NCI-H187 treated with DMSO at 0.1 percent for 48 hours (cell line): ENCODE results near the gene UCHL1.
"Not testable (repeated sequence)": the region's sequence is repeated elsewhere in the genome, so short reads cannot be mapped to it uniquely, and the experiment has no call there.

ENCODE experiments used
- DNase-seq: peaks from one replicate; lab custom pipeline; 2025; lab: John Stamatoyannopoulos, UW

The UCHL1 gene

DNA sequence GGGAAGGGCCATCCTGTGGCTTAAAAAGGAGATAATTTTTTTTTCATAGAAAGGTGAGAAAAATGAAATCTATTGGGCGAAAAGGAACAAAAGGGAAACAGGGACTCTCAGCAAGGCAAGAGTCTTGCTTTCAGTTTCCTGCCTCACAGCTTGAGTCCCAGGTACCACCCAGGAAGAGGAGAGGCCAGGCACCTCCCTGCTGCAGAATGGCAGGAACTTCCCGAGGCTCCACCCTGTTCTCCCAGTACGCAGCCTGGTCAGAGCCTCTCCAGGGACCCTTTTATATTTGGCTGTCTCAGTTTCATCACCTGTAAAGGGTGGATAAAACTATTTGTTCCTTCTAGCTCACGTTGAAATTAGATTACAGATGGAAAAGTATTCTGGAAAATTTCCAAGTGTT lies 33.8 kb downstream of the UCHL1 start:
- no peak for DNase-seq

DNA sequence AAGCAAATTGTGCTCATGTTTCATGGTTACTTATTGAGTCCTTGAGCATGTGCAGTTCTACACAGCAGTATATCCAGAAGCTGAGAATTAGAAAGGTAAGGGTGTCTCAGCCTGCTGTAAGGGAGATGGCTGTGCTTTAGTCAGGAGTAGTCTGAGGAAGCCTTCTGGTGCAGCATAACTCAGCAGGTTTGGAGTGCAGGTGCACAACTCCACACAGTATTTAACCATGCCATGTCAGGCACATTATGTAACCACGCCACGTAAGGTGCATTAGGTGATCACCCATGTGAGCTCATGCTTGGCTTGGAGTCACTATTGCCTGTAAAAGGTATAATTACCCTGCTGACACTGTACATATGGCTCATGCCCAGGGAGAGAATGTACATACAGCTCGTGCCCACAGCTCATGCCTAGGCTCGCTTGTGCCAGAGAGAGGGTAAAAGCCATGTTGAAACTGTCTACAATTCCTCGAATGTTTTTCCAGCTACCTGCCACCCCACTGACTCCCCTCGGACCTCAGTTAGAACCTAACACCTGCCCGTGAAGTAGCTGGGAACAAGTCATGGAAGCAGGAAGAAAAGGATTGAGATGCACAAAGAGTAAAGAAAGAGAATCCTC lies 37.8 kb downstream of the UCHL1 start:
- DNase-seq: no peak

DNA sequence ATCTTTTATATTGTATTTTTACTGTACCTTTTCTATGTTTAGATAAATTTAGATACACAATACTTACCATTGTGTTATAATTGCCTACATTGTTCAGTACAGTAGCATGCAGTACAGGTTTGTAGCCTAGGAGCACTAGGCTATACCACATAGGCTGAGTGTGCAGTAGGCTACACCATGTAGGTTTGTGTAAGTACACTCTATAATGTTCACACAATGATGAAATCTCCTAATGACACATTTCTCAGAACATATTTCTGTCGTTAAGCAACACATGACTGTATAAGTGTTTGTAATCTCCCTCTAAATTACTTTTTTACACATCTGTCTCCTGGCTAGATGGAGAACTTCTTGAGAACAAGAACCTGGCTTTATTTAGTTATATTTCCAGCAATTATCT lies 40.3 kb downstream of the UCHL1 start:
- DNase-seq: no peak

DNA sequence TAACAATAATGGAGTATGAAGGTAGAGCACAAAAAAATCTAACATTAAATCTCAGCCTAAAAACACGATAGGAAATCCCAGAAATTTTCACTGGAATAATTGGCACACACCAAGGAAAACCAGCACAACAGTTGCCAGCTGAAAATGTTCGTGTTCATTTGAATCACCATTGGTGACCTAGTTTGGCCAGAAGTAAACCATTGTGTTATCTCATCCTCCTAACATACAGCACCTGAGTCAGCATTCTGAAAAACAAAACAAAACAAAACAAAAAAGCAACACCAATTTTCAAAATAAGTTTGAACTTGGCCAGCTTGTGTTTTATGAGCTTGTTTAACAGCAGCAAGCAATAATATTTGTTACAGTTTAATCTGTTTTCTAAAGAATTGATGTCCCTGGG lies 41.1 kb downstream of the UCHL1 start:
- DNase-seq: no peak

DNA sequence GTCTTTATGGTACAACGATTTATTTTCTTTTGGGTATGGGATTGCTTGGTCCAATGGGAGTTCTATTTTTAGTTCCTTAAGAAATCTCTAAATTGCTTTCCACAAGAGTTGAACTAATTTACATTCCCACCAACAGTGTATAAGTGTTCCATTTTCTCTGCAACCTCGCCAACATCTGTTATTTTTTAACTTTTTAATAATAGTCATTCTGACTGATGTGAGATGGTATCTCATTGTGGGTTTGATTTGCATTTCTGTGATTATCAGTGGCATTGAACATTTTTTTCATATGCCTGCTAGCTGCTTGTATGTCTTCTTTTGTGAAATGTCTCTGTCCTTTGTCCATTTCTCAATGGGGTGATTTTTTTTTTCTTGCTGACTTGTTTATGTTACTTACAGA lies 42.8 kb downstream of the UCHL1 start:
- no peak for DNase-seq

DNA sequence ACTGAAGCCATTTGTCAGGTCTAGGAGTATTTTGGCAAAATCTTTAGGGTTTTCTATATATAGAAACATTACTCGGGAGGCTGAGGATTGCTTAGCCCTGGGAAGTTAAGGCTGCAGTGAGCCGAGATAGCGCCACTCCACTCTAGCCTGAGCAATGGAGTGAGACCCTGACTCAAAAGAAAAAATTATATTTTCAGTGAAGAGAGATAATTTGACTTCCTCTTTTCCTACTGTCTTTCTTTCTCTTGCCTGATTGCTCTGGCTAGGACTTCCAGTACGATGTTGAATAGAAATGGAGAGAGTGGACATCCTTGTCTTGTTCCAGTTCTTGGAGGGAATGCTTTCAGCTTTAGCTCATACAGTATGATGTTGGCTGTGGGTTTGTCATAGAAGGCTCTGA lies 44.4 kb downstream of the UCHL1 start:
- DNase-seq: no peak

DNA sequence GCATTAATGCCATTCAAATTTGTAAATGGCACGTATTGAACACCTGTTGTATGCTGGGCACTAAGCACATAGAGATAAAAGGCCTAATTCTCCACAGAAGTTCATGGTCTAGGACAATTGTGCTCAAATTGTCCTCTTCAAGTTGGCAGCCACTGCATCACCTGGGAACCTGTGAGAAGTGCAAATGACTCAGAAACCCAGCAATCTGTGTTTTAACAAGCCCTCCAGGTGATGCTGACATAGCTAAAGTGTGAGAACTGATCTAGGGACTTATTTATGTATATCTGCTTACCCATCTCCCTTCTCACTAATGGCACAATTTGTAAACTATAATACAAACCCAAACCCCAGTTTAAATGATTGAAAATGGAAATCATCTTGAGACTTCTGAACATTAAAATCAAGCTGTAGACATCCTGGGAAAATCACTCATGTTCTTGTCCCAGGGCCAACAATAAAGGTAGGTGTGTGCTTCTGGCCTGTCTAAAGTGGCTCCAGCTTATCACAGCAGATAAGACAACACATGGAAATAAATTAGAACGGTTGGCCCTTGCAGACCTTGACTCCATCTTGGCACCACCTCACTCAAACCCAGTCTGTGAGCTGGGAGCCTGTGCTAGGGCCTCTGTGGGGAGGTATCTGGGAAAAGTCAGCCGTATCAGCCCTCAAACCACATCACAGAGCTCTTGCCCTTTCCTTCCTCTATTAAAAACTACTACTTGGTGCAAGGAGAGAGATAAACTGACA lies 46.8 kb downstream of the UCHL1 start:
- no peak for DNase-seq

DNA sequence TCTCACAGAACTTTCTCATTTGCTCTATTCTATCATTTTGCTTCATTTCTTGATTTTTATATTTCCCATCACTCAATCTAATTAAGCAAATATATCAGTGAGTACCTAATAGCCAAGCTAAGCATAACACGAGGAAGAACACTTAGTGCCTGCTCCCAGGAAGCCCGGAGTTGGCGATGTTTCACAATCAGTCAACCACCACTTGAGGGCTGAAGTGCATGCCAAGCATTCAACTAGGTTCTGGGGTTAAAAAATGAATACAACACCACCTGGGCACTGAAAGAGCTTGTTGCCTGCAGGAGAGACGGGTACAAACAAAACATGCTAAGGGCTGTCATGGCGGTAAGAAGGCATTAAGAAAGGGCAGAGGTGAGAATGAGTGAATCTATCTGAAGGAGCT lies 47.5 kb downstream of the UCHL1 start:
- DNase-seq: peak; percentile 10

DNA sequence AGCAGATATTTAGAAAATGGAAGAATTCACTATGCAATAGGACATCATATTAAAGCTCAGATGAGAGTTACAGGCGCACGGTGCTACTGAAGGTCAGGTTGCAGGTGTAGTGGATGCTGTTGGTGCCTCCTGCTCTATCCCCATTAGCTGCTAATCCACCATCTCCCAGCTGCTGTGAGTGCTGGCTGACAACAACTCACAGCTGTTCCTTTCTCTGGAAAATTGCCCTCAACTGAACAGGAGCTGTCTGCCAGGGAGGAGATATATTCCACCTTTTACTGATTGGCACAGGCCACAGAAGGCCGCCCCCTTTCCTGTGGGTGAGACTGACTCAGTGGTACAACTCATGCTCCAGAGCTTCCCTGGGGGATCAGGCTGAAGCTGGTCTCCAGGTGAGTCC lies 48.7 kb downstream of the UCHL1 start:
- DNase-seq: no peak

DNA sequence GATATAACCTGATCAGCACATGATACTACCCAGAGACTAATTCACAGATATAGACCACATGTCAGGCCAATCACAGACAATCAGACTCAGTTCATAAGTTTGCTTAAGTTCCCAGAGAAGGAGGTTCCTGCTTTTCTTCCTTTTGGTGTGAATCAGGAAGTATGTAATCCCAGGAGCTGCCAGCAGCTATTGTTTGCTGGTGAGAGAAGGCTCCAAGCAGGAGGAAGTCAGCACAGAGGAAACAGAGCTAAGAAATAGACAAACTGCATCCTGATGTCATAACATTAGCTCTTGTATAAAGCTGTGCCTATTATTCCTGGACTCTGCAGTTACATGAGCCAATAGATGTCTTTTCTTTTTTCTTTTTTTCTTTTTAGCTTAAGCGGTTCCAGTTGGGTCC lies 50.9 kb downstream of the UCHL1 start:
- no peak for DNase-seq

DNA sequence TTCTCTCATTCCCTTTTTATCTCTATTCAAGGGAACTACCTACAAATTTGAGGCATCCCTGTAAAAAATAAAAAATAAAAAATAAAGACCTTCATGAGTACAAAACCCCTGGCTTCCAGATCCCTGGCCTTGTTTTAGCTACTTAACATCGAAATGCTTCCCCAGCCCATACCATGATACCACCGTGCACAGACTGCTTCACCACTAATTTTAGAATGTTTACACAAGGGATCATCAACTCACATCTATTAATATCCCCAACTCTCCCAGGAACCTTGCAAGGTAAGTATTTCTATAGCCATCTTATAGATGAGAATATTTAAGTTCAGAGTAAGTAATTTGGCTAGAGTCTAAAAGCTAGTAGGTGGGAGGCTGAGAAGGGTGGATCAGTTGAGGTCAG lies 51.7 kb downstream of the UCHL1 start:
- DNase-seq: no peak

DNA sequence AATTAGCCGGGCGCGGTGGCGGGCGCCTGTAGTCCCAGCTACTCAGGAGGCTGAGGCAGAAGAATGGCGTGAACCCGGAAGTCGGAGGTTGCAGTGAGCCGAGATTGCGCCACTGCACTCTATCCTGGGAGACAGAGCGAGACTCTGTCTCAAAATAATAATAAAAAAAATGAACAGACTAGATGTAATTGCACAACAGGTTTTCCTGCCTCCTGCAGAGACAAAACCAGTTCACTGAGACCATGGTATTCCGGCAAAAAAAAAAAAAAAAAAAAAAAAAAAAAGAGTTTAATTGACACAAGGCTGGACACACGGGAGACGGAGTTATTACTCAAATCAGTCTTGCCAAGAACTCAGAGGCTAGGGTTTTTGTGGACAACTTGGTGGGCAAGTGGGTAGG lies 58.7 kb downstream of the UCHL1 start:
- not testable (repeated sequence) for DNase-seq

DNA sequence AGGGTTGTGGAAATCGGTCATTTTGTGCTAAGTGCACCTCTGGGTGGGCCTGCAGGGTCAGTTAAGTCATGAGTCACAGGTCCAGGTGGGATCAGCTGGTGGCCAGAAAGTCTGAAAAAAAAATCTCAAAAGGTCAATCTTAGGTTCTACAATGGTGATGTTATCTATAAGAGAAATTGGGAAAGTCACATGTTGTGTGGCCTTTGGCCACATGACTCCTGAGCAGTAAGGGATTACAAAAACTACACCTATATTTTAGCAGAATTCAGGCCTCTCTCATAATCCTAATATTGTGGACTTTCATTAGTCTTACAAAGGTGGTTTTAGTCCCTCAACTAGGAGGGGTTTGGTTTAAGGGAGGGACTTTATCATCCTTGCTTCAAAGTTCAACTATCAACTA lies 59.1 kb downstream of the UCHL1 start:
- DNase-seq: no peak
